IPS-20b (cell line): Measurements from ENCODE around the gene KIR2DL4.
"Not testable (repeated sequence)": the region's sequence is repeated elsewhere in the genome, so short reads cannot be mapped to it uniquely, and the experiment has no call there.

Source experiments
- H3K27ac ChIP-seq: one replicate; pipeline ENCODE4 v1.5.1; 2013; ENCODE audit warnings: low read length
- H3K27me3 ChIP-seq: 2 replicates; pipeline ENCODE4 v1.6.1; 2013; ENCODE audit warnings: mild to moderate bottlenecking, low read length, inconsistent platforms; ENCODE audit not compliant: insufficient read depth
- H3K36me3 ChIP-seq: 2 replicates; pipeline ENCODE4 v1.6.1; 2013; ENCODE audit warnings: low read depth, mild to moderate bottlenecking, inconsistent platforms, low read length, moderate library complexity; ENCODE audit not compliant: insufficient read depth
- H3K4me1 ChIP-seq: 2 replicates; pipeline ENCODE4 v1.6.1; 2013; ENCODE audit warnings: mild to moderate bottlenecking, control low read depth, inconsistent platforms, low read length, moderate library complexity; ENCODE audit not compliant: insufficient read depth
- H3K4me3 ChIP-seq: 2 replicates; pipeline ENCODE4 v1.5.1; 2013; ENCODE audit warnings: mild to moderate bottlenecking, low read length, inconsistent platforms
- H3K9ac ChIP-seq: 2 replicates; pipeline ENCODE4 v1.6.1; 2013; ENCODE audit warnings: low read depth, mild to moderate bottlenecking, inconsistent platforms, low read length, moderate library complexity
- H3K9me3 ChIP-seq: 2 replicates; pipeline ENCODE4 v1.6.1; 2013; ENCODE audit warnings: mild to moderate bottlenecking, low read depth, low read length, inconsistent platforms; ENCODE audit not compliant: insufficient read depth

KIR2DL4 gene

GRCh38 chr19:54803410-54803809 lies at the start of gene KIR2DL4:
Gene KIR2DL4, plus strand, starts transcription at chr19:54803610. Its CDS starts 42 bp downstream, at chr19:54803652.
- H3K27ac ChIP-seq, result no peak within 1 kb of the TSS
- H3K9me3 ChIP-seq, result peaks cover 75% of the 10 kb centered on the region
- no peaks in the 10 kb centered on the region for H3K36me3 ChIP-seq
- H3K4me3 ChIP-seq, result no peak within 1 kb of the TSS
- no peaks in the 10 kb centered on the region for H3K4me1 ChIP-seq
- H3K9ac ChIP-seq, result no peak within 1 kb of the TSS
- H3K27me3 ChIP-seq, result no peaks in the 10 kb centered on the region

GRCh38 chr19:54756204-54757110 lies 47.0 kb upstream of the KIR2DL4 start:
- not testable (repeated sequence) for H3K4me1 ChIP-seq, H3K27me3 ChIP-seq, H3K9ac ChIP-seq, H3K27ac ChIP-seq, H3K36me3 ChIP-seq, H3K4me3 ChIP-seq
- H3K9me3 ChIP-seq, result peaks cover 47% of the 10 kb centered on the region

- not testable (repeated sequence) for H3K27ac ChIP-seq, H3K36me3 ChIP-seq
- H3K9me3 ChIP-seq, result peaks cover 40% of the 10 kb centered on the region
Measured at GRCh38 chr19:54758577-54758976, 44.8 kb upstream of the KIR2DL4 start.

GRCh38 chr19:54764219-54764618 lies 39.2 kb upstream of the KIR2DL4 start:
- H3K9ac ChIP-seq, H3K27ac ChIP-seq, H3K4me3 ChIP-seq, H3K27me3 ChIP-seq, H3K36me3 ChIP-seq, H3K4me1 ChIP-seq: not testable (repeated sequence)
- peaks cover 29% of the 10 kb centered on the region for H3K9me3 ChIP-seq

More at GRCh38 chr19:54758577-54758976, 44.8 kb upstream of the KIR2DL4 start:
- not testable (repeated sequence) for H3K4me3 ChIP-seq, H3K9ac ChIP-seq, H3K4me1 ChIP-seq, H3K27me3 ChIP-seq

- H3K27me3 ChIP-seq, H3K9ac ChIP-seq, H3K4me1 ChIP-seq, H3K4me3 ChIP-seq, H3K36me3 ChIP-seq, H3K27ac ChIP-seq: not testable (repeated sequence)
- H3K9me3 ChIP-seq, result peaks cover 45% of the 10 kb centered on the region
Measured at GRCh38 chr19:54766464-54766863, 36.9 kb upstream of the KIR2DL4 start.

- not testable (repeated sequence) for H3K36me3 ChIP-seq, H3K9ac ChIP-seq, H3K4me3 ChIP-seq, H3K27ac ChIP-seq, H3K27me3 ChIP-seq, H3K4me1 ChIP-seq
- peaks cover 63% of the 10 kb centered on the region for H3K9me3 ChIP-seq
Measured at GRCh38 chr19:54769646-54770045, 33.8 kb upstream of the KIR2DL4 start, which contains the start of gene KIR2DL1. Gene KIR2DL1, plus strand, starts transcription at chr19:54769793. Its CDS starts 58 bp downstream, at chr19:54769851.

- H3K27ac ChIP-seq, H3K4me3 ChIP-seq, H3K36me3 ChIP-seq, H3K27me3 ChIP-seq, H3K4me1 ChIP-seq, H3K9ac ChIP-seq: not testable (repeated sequence)
- peaks cover 63% of the 10 kb centered on the region for H3K9me3 ChIP-seq
Measured at GRCh38 chr19:54770511-54770910, 32.9 kb upstream of the KIR2DL4 start.

- H3K4me1 ChIP-seq, H3K36me3 ChIP-seq, H3K27me3 ChIP-seq, H3K9ac ChIP-seq, H3K27ac ChIP-seq, H3K4me3 ChIP-seq: not testable (repeated sequence)
- H3K9me3 ChIP-seq, result peaks cover 65% of the 10 kb centered on the region
Measured at GRCh38 chr19:54771018-54771960, 32.1 kb upstream of the KIR2DL4 start.

- H3K27ac ChIP-seq, H3K36me3 ChIP-seq: not testable (repeated sequence)
- peaks cover 68% of the 10 kb centered on the region for H3K9me3 ChIP-seq
Measured at GRCh38 chr19:54772666-54773065, 30.7 kb upstream of the KIR2DL4 start.

GRCh38 chr19:54775095-54775815 lies 28.2 kb upstream of the KIR2DL4 start:
- not testable (repeated sequence) for H3K27ac ChIP-seq, H3K27me3 ChIP-seq, H3K4me3 ChIP-seq, H3K4me1 ChIP-seq, H3K36me3 ChIP-seq, H3K9ac ChIP-seq
- peaks cover 67% of the 10 kb centered on the region for H3K9me3 ChIP-seq

More at GRCh38 chr19:54772666-54773065, 30.7 kb upstream of the KIR2DL4 start:
- not testable (repeated sequence) for H3K4me1 ChIP-seq, H3K27me3 ChIP-seq, H3K9ac ChIP-seq, H3K4me3 ChIP-seq

- H3K27me3 ChIP-seq, H3K27ac ChIP-seq, H3K4me3 ChIP-seq, H3K4me1 ChIP-seq, H3K9ac ChIP-seq, H3K36me3 ChIP-seq: not testable (repeated sequence)
- H3K9me3 ChIP-seq, result peaks cover 61% of the 10 kb centered on the region
Measured at GRCh38 chr19:54775830-54776229, 27.6 kb upstream of the KIR2DL4 start.
